ENCODE results near the gene ATP6V0A4.
"Not testable (repeated sequence)": the region's sequence is repeated elsewhere in the genome, so short reads cannot be mapped to it uniquely, and the experiment has no call there.

ATP6V0A4 gene

DNA sequence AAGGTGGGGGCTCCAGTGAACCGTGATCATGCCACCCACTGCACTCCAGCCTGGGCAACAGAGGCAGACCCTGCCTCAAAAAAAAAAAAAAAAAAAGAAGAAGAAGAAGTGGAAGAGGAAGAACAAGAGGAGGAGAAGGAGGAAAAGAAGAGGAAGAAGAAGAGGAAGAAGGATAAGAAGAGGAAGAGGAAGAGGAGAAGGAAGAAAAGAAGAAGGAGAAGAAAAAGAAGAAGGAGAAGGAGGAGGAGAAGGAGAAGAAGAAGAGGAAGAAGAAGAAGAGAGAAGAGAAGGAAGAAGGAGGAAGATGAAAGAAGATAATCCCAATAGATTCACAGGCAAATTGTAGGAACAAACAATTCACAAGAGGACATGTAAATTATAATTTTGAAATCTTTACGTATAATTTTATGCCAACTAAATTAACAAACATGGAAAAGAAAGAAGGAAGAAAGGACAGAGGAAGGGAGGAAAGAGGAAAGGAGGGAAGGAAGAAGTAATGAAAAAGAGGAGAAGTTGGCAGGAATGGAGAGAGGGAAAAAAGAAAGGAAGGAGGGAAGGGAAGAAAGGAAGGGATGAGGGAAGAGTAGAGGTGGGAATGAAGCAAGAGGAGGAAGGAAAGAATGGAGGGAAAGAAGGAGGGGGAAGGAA, 100.3 kb downstream of the ATP6V0A4 start:
- no peak for DNase-seq

DNA sequence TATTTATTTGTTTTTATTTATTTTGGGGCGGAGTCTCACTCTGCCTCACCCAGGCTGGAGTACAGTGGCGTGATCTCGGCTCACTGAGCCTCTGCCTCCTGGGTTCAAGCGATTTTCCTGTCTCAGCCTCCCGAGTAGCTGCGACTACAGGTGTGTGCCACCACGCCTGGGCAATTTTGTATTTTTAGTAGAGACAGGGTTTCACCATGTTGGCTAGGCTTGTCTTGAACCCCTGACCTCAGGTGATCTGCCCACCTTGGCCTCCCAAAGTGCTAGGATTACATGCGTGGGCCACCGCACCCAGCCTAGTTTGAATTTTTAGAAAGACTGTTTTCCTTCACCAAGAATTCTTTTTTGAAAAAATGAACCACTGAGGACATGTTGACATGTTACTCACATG, 102.2 kb downstream of the ATP6V0A4 start:
- not testable (repeated sequence) for DNase-seq

DNA sequence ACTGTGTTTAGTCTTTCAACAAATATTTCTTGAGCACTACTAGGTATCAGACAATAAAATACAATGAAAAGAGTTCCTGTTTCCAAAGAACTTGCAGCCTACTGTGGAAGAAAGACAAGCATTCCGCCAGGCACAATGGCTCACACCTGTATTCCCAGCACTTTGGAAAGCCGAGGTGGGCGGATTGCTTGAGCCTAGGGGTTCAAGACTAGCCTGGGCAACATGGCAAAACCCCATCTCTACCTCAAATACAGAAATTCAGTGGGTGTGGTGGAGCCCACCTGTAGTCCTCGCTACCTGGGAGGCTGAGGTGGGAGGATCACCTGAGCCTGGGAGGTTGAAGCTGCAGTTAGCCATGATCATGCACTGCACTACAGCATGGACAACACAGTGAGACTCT, 102.9 kb downstream of the ATP6V0A4 start:
- DNase-seq: no peak

DNA sequence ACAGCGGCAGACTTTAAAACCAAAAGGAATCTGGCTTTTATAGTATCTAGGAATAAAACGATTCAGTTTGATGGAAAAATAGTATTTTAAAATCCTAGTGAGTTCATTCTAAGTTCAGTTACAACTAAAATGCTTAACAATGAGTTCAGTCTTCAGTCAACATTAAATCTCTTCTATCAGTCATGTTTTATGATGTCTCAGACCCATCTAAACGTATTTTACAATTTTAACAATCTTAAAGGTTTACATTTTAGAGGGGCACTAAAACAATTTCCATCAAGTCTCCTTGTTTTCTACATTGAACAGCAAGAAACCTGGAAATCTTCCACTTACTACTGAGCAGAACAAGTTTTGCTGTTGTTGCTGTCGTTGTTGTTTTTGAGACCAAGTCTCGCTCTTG, 106.8 kb downstream of the ATP6V0A4 start:
- DNase-seq: no peak

DNA sequence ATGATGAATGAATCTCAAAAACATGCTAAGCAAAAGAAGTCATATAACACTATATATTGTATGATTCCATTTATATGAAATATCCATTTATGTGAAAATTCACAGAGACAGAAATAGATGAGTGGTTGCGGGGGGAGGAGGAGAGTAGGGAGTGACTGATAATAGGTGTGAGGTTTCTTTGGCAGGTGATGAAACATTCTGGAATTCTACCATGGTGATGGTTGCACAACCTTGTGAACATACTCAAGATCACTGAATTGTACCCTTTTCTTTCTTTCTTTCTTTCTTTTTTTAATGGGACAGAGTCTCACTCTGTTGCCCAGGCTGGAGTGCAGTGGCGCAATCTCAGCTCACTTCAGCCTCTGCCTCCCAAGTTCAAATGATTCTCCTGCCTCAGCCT, 107.5 kb downstream of the ATP6V0A4 start:
- no peak for DNase-seq

DNA sequence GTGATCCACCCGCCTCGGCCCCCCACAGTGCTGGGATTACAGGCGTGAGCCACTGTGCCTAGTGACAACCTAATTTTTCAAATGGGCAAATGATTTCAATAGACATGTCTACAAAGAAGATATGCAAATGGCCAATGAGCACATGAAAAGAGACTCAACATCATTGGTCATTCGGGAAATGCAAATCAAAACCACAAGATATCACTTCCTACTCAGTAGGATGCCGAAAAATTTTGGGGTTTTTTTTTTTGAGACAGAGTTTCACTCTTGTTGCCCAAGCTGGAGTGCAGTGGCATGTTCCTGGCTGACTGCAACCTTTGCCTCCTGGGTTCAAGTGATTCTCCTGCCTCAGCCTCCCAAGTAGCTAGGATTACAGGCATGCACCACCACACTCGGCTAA, 110.0 kb downstream of the ATP6V0A4 start:
- not testable (repeated sequence) for DNase-seq

DNA sequence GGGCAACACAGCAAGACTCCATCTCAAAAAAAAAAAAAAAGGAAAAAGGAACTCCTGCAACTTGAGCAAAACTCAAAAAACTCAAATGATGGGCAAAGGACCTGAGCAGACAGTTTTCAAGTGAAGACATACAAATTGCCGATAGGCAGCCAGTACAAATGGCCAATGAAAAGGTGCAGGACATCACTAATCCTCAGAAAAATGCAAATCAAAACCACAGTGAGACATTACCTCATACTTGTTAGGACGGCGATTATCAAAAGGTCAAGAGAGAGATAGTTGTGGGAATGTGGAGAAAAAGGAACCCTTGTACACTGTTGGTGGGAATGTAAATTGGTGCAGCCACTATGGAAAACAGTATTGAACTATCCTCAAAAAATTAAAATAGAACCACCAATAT, 113.7 kb downstream of the ATP6V0A4 start:
- DNase-seq: no peak

DNA sequence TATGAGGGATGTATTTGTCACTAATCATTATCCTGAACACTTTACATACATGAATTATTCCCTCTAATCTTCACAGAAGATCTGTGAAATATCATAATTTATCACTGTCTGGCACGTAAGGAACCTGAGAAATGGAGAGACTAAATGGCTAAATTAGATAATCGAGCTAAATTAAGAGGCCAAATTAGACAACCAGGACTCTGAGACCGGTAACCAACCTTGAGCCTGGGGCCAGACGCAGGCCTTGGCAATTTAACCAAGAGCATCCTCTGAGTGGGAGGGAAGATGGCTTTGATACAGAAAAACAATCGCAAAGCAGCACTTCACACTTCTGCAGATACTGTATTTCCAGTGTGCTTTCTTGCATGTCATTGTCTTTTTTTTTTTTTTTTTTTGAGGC, 118.2 kb downstream of the ATP6V0A4 start:
- no peak for DNase-seq

DNA sequence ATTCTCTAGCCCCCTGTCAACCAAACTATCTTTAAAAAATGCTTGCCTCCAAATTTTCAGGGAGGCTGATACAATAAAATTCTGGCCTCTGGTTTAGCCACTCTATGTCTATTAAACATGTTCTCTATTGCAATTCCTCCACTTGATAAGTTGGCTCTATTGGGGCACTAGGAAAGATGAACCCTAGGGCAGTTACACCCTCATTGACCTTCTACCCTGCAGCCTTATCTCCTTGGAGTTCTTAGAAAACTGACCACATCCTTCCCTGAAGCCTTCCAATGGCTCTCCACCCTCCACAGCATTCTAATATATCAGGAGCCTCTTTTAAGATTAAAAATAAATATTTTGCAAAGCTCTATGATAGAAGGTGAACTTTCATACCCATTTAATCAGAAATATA, 127.4 kb downstream of the ATP6V0A4 start:
- DNase-seq: no peak

DNA sequence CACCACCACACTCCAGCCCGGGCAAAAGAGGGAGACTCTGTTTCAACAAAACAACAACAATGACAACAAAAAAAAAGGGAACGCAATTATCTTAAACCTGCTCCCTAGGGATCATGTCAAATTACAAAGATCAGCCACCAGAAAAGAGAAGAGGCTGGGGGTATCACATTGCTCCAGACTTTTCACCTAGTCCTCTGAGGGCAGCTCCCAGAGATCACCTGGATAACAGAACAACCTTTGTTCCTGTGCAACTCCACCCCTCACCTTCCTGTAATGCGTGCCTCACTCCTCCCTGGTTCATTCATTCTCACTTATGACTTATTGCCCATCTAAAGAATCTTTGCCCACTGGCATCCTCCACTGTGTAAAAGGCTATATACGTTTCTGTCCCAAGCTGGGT, 128.6 kb downstream of the ATP6V0A4 start:
- no peak for DNase-seq

DNA sequence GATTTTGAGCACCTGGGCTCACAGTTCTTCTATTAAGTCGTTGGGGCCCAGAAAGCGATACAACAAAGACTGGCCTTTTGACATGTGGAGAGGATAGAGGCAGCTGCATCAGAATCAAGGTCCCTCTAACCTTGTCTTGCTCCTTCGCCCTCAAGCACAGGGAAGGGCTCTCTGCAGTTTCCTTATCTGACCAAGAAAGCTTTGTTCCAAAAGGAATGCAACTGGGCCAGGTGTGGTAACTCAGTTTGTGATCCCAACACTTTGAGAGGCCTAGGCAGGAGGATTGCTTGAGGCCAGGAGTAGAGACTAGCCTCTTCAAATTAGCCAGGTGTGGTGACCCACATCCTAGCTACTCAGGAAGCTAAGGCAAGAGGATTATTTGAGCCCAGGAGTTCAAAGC, 129.1 kb downstream of the ATP6V0A4 start:
- DNase-seq: no peak

DNA sequence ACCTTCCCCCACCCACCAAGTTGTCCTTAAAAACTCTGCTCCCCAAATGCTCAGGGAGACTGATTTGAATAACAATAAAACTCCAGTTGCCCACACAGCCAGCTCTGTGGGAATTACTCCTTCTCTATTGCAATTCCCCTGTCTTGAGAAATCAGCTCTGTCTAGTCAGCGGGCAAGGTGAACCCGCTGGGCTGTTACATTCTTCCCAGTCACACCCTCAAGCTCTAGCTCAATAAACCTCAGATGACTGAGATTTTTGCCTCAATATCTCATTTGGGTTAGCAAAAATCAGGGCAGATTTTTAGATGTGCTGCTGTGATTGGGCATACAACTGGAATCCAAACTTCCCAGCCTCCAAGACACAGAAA, 129.8 kb downstream of the ATP6V0A4 start:
- no peak for DNase-seq

DNA sequence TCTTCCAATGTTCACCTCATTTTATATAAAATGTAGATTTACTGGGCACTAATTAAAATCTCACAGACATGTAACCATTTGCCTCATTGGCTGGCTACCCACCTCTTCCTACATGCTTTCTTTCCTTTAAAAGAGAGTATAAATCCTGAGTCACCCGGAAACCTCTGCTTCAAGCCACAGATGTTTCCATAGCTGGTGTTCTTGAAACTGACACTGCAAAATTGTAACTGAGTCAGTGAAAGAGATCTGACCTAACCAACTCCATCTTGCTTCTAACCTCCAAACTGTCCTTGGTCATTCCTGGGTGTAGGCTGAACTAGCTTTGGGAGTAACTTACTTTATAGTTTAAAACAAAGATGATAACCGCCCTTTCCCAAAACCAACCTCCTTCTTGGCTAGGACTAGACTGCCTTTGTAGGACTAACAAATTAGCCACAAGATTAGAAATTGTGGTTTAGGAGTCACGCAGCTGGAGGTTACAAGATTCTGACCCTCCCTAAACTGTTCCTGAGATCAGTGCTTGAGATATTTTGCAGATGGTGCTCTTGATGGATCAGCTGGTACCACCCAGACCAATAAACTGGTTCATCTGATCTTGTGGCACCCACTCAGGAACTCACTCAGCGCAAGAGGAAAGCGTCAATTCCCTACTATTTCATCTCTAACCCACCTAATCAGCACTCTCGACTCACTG, 130.3 kb downstream of the ATP6V0A4 start:
- no peak for DNase-seq

DNA sequence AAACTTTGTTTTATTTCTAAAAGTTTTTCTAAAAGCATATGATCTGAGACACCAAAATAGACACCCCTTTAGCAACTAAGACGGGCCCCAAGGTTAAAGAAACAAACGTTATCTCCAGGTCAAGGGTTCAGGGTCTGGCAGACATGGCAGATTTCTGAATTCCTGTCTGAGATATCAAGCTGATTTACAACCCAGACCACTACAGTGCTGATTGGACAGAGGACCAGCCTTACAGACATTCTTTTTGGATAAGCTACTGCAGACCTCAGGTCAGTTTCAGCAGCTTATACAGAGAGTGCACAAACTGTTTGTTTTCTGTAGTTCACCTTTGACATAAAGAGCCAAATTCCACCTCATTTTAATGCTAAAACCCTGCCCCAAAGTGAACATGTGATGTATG, 131.6 kb downstream of the ATP6V0A4 start:
- DNase-seq: no peak

DNA sequence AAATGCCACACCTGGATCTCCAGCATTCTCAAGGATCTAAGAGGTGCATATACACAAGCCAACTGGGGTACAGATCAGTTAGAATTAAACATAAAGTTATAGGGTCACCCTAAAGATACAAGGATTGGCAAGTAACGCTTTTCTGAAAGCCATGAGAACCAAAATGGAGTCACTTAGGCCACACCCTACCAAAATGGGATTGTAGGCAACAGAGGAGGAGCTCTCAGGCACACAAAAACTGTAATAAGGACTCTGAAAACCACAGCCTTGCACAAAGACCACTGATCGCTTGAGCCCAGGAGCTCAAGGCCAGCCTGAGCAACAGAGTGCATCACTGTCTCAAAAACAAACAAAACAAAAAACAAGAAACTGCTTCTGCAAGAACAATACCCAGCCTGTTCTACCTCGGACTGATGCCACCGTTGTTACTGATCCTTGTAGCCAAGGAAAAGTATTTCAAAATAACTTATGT, 132.3 kb downstream of the ATP6V0A4 start:
- no peak for DNase-seq

DNA sequence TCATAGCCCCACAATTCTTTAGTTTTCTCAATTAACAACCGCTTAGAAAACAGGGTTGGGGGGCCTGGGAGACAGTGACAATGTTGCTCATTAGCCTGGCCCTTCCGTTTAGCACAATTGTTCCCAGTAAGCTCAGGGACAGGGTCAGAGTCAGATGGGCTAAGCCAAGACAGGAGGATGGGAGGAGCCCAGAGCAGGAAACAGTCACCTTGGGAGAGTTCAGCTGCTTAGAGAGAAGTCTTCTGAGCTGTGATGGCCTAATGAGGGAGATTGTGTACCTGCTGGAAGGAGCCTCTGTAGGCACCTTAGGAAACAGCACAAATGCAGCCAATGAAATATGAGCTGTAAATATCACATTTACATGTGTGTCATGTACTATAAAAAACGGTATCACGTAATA, 132.7 kb downstream of the ATP6V0A4 start:
- DNase-seq: no peak

DNA sequence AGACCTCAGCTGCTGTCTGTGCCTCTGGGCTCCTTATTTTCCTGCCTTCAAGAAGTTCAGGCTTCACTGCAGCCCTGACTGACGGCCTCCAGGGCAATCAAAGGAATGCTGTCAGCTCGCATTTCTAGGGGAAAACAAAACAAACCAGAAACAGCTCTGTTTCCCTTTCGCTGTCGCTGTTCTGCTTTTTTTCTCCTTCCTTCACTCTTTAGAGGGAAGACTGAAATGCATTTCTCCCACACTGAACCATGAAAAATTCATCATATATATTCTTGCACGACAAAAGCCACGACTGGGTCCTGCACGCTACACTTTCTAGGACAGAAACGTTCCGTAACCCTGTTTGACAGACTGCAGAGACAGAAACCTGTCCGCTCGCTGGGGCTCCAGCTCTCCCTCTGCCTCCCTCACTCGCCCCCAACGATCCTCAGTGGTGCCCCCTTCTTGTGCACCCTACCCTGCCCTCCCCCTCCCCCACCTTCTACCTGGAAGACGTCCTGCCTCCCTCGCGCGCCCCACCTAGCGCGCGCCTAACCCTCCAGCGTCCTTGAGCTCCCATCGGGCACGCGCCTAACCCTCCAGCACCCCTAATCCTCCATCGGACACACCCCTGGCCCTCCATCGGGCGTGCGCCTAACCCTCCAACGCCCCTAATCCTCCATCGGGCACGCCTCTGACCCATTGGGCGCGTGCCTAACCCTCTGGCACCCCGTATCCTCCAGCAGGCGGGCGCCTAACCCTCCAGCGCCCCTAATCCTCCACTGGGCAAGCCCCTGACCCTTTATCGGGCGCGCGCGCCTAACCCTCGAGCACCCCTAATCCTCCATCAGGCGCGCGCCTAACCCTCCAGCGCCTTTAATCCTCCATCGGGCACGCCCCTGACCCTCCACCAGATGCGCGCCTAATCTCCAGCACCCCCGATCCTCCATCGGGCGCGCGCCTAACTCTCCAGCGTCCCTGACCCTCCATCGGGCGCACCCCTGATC, 134.0 kb downstream of the ATP6V0A4 start:
- no peak for DNase-seq

DNA sequence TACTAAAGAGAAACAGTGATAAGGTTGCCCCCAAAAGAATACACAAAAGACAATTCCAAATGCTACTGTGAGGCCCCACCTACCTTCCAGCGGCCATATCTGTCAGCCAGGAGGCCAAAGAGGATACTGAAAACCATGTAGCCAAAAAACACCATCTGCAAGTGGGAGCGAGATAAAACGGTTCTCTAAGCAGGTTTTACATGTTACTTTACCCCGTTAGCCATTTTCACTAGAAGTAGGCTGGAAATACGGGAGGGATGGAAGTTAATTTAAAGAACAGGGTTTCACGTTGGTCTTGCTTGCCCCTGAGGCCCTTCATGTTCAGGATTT, 135.0 kb downstream of the ATP6V0A4 start:
- no peak for DNase-seq

DNA sequence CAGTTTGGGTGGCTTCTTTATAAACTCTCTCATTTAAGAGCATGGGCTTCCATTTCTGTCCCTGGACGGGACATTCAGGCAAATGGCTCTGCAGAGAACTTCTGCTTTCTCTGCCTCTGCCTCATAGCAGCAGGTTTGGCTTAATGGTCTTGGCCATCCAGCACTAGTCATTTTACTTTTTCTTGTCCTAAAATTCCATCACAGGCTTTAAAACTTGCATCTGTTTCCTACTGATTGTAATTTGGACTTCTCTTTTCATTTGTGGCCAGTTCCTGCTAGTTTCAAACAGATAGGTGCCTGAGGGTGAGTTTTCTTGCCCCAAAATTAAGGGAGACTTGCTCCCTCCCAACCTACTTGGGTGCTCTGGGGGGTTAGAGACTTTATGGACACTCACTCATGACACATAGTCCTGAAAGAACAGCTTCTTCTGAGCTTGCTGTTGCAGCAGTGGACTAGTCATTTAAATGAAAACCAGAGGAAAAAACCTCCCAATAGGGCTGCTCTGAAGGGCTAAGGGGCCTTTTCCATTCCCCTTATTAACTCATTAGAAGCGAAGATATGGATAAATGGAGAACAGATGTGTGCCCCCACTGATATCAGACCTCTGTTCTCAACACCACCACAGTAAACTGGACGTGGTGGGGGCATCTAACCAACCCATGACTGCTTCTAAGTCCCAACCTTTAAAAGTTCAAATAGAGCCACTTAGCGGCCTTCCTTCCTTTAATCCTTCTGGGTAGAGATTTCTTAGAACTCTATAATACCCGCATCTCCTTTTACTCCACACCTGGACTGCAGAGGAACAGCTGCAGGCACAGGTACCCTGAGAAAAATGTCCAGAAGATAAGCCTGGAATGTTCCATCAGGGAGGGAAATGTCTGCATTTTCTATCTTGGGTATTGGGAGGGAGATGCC, 135.7 kb downstream of the ATP6V0A4 start:
- no peak for DNase-seq

DNA sequence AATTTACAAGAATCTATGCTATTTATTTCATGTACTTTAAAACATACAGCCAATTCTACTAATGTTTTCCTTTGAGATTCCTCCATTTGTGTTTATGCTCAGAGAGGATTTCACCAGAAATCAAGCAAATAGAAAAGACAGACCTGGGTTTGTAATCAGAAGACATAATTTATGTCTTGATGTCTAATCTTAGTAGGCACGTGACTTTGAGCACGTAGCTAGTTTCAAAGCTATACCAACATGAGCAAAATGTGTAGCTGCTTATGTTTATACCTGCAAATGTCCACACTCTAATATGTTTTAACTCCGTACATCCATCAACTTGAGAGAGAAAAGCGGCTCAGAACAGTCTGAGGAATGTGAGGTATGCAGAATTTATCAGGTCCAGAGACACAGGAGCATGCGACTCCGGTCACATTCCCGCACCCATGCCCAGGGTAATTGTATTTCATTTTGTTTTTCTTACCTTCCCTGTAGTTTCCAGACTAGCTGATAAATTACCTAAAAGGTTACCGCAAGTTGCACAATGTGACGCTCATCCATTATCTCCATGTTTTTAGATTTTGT, 136.8 kb downstream of the ATP6V0A4 start:
- no peak for DNase-seq

DNA sequence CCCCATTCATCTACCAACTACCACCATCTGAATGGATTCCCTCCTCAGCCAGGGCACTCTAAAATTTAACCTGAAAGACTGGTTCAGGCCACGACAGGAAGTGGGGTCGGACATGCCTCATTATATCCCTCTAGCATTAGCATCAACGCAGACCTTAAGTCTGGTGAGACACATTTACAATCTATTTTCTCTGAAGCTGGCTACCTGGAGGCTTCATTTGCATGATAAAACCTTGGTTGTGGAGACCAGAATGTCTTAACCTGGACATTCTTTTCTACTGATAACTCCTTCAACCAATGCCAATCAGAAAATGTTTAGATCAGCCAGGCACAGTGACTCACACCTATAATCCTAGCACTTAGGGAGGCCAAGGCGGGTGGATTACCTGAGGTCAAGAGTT, 139.1 kb downstream of the ATP6V0A4 start:
- DNase-seq: no peak

DNA sequence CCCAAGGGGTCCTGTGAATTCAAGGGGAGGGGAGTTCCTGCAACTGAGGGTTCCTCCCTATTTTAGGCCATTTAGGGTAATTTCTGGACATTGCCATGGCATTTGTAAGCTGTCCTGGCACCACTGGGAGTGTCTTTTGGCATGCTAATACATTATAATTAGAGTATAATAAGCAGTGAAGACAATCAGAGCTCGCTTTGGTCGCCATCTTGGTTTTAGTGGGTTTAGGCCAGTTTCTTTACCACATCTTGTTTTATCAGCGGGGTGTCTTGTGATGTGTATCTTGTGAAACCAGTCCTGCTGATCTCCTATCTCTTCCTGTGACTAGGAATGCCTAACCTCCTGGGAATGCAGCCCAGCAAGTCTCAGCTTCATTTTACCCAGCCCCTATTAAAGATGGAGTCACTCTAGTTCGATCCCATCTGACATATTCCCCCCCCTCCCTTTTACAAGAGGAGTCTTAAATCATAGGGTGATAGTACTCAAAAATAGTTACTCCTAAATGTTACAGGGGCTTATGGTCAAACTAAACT, 140.1 kb downstream of the ATP6V0A4 start:
- no peak for DNase-seq

Measured in SHP77 (cell line).